HUES48 (cell line): ENCODE measurements around the gene CACFD1.

Experiments
- H3K27ac ChIP-seq: one replicate; pipeline ENCODE4 v1.7.0; 2013; ENCODE audit warnings: low read depth, low read length, inconsistent platforms
- H3K27me3 ChIP-seq: 2 replicates; pipeline ENCODE4 v1.6.1; 2013; ENCODE audit warnings: mild to moderate bottlenecking, low read length; ENCODE audit not compliant: control insufficient read depth, insufficient read depth
- H3K36me3 ChIP-seq: 2 replicates; pipeline ENCODE4 v1.6.1; 2013; ENCODE audit warnings: low read length; ENCODE audit not compliant: control insufficient read depth, insufficient read depth
- H3K4me1 ChIP-seq: 2 replicates; pipeline ENCODE4 v1.6.1; 2013; ENCODE audit warnings: mild to moderate bottlenecking, low read length; ENCODE audit not compliant: control insufficient read depth, insufficient read depth
- H3K4me3 ChIP-seq: 2 replicates; pipeline ENCODE4 v1.5.1; 2013; ENCODE audit warnings: mild to moderate bottlenecking, low read depth, low read length
- H3K9ac ChIP-seq: 2 replicates; pipeline ENCODE4 v1.6.1; 2013; ENCODE audit warnings: mild to moderate bottlenecking, low read depth, low read length, moderate library complexity
- H3K9me3 ChIP-seq: 2 replicates; pipeline ENCODE4 v1.6.1; 2013; ENCODE audit warnings: low read length; ENCODE audit not compliant: control insufficient read depth, insufficient read depth

The CACFD1 gene

GRCh38 chr9:133484671-133485437 is 25.1 kb downstream of the CACFD1 start:
- no peaks in the 10 kb centered on the region for H3K36me3 ChIP-seq
- H3K27me3 ChIP-seq, result peaks cover 2% of the 10 kb centered on the region
- H3K4me1 ChIP-seq, result 0 out of 2 replicates have a peak, but pooled peaks cover under 1% of the 10 kb centered on the region
- no peaks in the 10 kb centered on the region for H3K9me3 ChIP-seq
- no peak overlapping the region for H3K9ac ChIP-seq
- H3K4me3 ChIP-seq, result no peak overlapping the region
- H3K27ac ChIP-seq, result no peak overlapping the region

GRCh38 chr9:133485531-133486260 is 25.9 kb downstream of the CACFD1 start:
- H3K9me3 ChIP-seq, result no peaks in the 10 kb centered on the region
- H3K4me1 ChIP-seq, result no peaks in the 10 kb centered on the region
- no peak overlapping the region for H3K4me3 ChIP-seq
- H3K36me3 ChIP-seq, result no peaks in the 10 kb centered on the region
- no peaks in the 10 kb centered on the region for H3K27me3 ChIP-seq
- H3K9ac ChIP-seq, result no peak overlapping the region
- H3K27ac ChIP-seq, result no peak overlapping the region

GRCh38 chr9:133487331-133487725 is 27.6 kb downstream of the CACFD1 start:
- no peak overlapping the region for H3K4me3 ChIP-seq
- no peaks in the 10 kb centered on the region for H3K4me1 ChIP-seq
- no peak overlapping the region for H3K9ac ChIP-seq
- no peak overlapping the region for H3K27ac ChIP-seq
- no peaks in the 10 kb centered on the region for H3K27me3 ChIP-seq
- H3K36me3 ChIP-seq, result no peaks in the 10 kb centered on the region
- H3K9me3 ChIP-seq, result no peaks in the 10 kb centered on the region

- no peaks in the 10 kb centered on the region for H3K4me1 ChIP-seq
- H3K27ac ChIP-seq, result no peak overlapping the region
- no peak overlapping the region for H3K9ac ChIP-seq
- no peak overlapping the region for H3K4me3 ChIP-seq
- no peaks in the 10 kb centered on the region for H3K36me3 ChIP-seq
- no peaks in the 10 kb centered on the region for H3K27me3 ChIP-seq
- no peaks in the 10 kb centered on the region for H3K9me3 ChIP-seq
Measured at GRCh38 chr9:133488686-133489252, 29.0 kb downstream of the CACFD1 start.

- H3K4me1 ChIP-seq, result no peaks in the 10 kb centered on the region
- no peaks in the 10 kb centered on the region for H3K27me3 ChIP-seq
- no peak overlapping the region for H3K4me3 ChIP-seq
- H3K9ac ChIP-seq, result no peak overlapping the region
- H3K36me3 ChIP-seq, result no peaks in the 10 kb centered on the region
- H3K9me3 ChIP-seq, result no peaks in the 10 kb centered on the region
- H3K27ac ChIP-seq, result no peak overlapping the region
Measured at GRCh38 chr9:133489253-133490190, 29.7 kb downstream of the CACFD1 start.

GRCh38 chr9:133490201-133490681 is 30.5 kb downstream of the CACFD1 start:
- H3K4me1 ChIP-seq, result no peaks in the 10 kb centered on the region
- H3K9ac ChIP-seq, result no peak overlapping the region
- H3K27ac ChIP-seq, result no peak overlapping the region

GRCh38 chr9:133490865-133491655 is 31.3 kb downstream of the CACFD1 start:
- no peak overlapping the region for H3K27ac ChIP-seq

More at GRCh38 chr9:133490201-133490681, 30.5 kb downstream of the CACFD1 start:
- Histone ChIP-seq H3K9me3 (no peaks in the 10 kb centered on the region), H3K4me3 (no peak overlapping the region), H3K36me3 (no peaks in the 10 kb centered on the region), H3K27me3 (no peaks in the 10 kb centered on the region)

GRCh38 chr9:133491656-133491925 is 31.8 kb downstream of the CACFD1 start:
- no peaks in the 10 kb centered on the region for H3K27me3 ChIP-seq
- no peaks in the 10 kb centered on the region for H3K4me1 ChIP-seq
- H3K36me3 ChIP-seq, result no peaks in the 10 kb centered on the region
- no peak overlapping the region for H3K4me3 ChIP-seq
- no peaks in the 10 kb centered on the region for H3K9me3 ChIP-seq
- no peak overlapping the region for H3K27ac ChIP-seq
- H3K9ac ChIP-seq, result no peak overlapping the region

More at GRCh38 chr9:133490865-133491655, 31.3 kb downstream of the CACFD1 start:
- Histone ChIP-seq H3K4me1 (no peaks in the 10 kb centered on the region), H3K36me3 (no peaks in the 10 kb centered on the region), H3K27me3 (no peaks in the 10 kb centered on the region), H3K9me3 (no peaks in the 10 kb centered on the region), H3K4me3 (no peak overlapping the region), H3K9ac (no peak overlapping the region)

GRCh38 chr9:133492061-133493021 is 32.6 kb downstream of the CACFD1 start:
- no peak overlapping the region for H3K9ac ChIP-seq
- no peak overlapping the region for H3K27ac ChIP-seq
- H3K36me3 ChIP-seq, result no peaks in the 10 kb centered on the region
- H3K27me3 ChIP-seq, result no peaks in the 10 kb centered on the region
- H3K4me3 ChIP-seq, result no peak overlapping the region
- no peaks in the 10 kb centered on the region for H3K4me1 ChIP-seq
- H3K9me3 ChIP-seq, result no peaks in the 10 kb centered on the region
